Liver (tissue), 3 donors: ENCODE results near the gene POU5F1.
"Not testable (repeated sequence)": the region's sequence is repeated elsewhere in the genome, so short reads cannot be mapped to it uniquely, and the experiment has no call there.

Source experiments
- EGR1 ChIP-seq, 2 donors: IDR thresholded peaks; 2 replicates each; pipeline ENCODE4 v1.6.1; 2016 to 2018; ENCODE audit warnings: antibody characterized with exemption in 2 of 2, low read depth in 2 of 2
- MAX ChIP-seq: IDR thresholded peaks from 2 replicates; pipeline ENCODE4 v1.6.1; 2016; ENCODE audit warnings: antibody characterized with exemption
- REST ChIP-seq: IDR thresholded peaks from 2 replicates; pipeline ENCODE4 v1.6.1; 2016; ENCODE audit warnings: antibody characterized with exemption, mild to moderate bottlenecking
- SP1 ChIP-seq: IDR thresholded peaks from 2 replicates; pipeline ENCODE4 v1.6.1; 2018; ENCODE audit warnings: antibody characterized with exemption, mild to moderate bottlenecking
- TF ChIP-seq, protein P1 (sequence below): fragments of 150-350 bp; IDR thresholded peaks from 2 replicates; pipeline ENCODE4 v1.5.1; 2017; ENCODE audit warnings: improper control_type of control experiment, low read depth, low read length; ENCODE audit not compliant: missing input control
- donor health status: healthy.
- donor health status: healthy.

DNA sequence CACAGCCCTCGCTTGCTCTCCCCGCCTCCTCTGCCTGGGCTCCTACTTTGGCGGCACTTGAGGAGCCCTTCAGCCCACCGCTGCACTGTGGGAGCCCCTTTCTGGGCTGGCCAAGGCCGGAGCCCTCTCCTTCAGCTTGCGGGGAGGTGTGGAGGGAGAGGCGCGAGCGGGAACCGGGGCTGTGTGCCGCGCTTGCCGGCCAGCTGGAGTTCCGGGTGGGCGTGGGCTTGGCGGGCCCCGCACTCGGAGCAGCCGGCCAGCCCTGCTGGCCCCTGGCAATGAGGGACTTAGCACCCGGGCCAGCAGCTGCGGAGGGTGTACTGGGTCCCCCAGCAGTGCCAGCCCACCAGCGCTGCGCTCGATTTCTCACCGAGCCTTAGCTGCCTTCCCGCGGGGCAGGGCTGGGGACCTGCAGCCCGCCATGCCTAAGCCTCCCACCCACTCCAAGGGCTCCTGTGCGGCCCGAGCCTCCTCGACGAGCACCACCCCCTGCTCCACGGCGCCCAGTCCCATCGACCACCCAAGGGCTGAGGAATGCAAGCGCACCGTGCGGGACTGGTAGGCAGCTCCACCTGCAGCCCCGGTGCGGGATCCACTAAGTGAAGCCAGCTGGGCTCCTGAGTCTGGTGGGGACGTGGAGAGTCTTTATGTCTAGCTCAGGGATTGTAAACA, 25.0 kb upstream of the POU5F1 start:
- TF ChIP-seq, protein P1, sequence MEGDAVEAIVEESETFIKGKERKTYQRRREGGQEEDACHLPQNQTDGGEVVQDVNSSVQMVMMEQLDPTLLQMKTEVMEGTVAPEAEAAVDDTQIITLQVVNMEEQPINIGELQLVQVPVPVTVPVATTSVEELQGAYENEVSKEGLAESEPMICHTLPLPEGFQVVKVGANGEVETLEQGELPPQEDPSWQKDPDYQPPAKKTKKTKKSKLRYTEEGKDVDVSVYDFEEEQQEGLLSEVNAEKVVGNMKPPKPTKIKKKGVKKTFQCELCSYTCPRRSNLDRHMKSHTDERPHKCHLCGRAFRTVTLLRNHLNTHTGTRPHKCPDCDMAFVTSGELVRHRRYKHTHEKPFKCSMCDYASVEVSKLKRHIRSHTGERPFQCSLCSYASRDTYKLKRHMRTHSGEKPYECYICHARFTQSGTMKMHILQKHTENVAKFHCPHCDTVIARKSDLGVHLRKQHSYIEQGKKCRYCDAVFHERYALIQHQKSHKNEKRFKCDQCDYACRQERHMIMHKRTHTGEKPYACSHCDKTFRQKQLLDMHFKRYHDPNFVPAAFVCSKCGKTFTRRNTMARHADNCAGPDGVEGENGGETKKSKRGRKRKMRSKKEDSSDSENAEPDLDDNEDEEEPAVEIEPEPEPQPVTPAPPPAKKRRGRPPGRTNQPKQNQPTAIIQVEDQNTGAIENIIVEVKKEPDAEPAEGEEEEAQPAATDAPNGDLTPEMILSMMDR = not testable (repeated sequence)
- not testable (repeated sequence) for TF ChIP-seq SP1; REST; MAX; EGR1 (IDR thresholded peaks at IDR 0.05; ENCODE audit: low read depth in 2 of 2)
